ENCODE results near the gene GAPDHS. TPM values are rescaled to one million over a fixed set of nuclear protein-coding genes. Genes with fewer than 3 reads are reported as not detected.

The GAPDHS gene
- total RNA-seq, 2 donors from 2014 or later: not detected

GRCh38 chr19:35546532-35546931 lies 13.3 kb downstream of the GAPDHS start:
- DNase-seq (ENCODE audit: low spot score): no peak
- TF ChIP-seq, protein P1, sequence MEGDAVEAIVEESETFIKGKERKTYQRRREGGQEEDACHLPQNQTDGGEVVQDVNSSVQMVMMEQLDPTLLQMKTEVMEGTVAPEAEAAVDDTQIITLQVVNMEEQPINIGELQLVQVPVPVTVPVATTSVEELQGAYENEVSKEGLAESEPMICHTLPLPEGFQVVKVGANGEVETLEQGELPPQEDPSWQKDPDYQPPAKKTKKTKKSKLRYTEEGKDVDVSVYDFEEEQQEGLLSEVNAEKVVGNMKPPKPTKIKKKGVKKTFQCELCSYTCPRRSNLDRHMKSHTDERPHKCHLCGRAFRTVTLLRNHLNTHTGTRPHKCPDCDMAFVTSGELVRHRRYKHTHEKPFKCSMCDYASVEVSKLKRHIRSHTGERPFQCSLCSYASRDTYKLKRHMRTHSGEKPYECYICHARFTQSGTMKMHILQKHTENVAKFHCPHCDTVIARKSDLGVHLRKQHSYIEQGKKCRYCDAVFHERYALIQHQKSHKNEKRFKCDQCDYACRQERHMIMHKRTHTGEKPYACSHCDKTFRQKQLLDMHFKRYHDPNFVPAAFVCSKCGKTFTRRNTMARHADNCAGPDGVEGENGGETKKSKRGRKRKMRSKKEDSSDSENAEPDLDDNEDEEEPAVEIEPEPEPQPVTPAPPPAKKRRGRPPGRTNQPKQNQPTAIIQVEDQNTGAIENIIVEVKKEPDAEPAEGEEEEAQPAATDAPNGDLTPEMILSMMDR (IDR thresholded peaks at IDR 0.05): no peak
- Histone ChIP-seq H3K36me3 (no peaks in the 10 kb centered on the region), H3K4me1 (peaks cover 0 to 22% of the 10 kb centered on the region in 2 donors), H3K9me3 (no peaks in the 10 kb centered on the region), H3K4me3 (peak overlapping the region in 1 of 2 donors; percentile 88), H3K27ac (no peak overlapping the region), H3K27me3 (no peaks in the 10 kb centered on the region)

GRCh38 chr19:35549174-35549788 lies 16.0 kb downstream of the GAPDHS start:
- no peak overlapping the region for H3K27ac ChIP-seq
- H3K9me3 ChIP-seq: no peaks in the 10 kb centered on the region
- H3K4me1 ChIP-seq: peaks cover 0 to 21% of the 10 kb centered on the region in 2 donors
- H3K27me3 ChIP-seq: no peaks in the 10 kb centered on the region
- no peak for DNase-seq (ENCODE audit: low spot score)
- no peaks in the 10 kb centered on the region for H3K36me3 ChIP-seq
- TF ChIP-seq, protein P1 (IDR thresholded peaks at IDR 0.05): peak; percentile 63 to 86
- no peak overlapping the region for H3K4me3 ChIP-seq

DNA sequence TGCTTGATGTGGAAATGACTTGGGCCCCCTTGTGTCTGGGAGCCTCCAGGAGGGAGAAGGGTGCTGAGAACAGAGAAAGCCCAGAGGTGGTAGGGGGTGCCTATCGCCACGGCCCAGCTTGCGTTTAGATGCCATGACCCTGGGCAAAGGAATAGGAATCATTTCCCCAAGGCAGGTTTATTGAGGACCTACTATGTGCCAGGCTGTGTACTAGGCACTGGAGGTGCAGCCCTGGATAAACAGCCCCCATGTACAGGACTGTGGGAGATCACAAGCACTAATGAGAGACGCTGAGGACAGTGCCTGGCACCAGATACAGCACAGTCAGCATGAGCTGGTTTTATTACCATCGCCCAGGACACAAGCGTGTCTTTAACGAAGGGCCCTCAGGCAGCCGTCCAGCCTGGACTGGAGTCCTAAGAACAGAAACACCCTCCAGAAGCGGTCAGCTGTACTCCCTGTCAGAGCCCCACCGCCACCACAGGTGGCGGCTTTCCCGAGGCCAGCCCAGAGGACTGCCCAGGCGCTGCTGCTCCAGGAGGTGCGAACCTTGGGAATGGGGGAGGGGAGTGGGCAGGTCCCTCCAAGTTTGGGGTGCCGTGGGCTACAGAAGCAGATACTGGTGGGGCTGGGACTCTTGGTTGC lies 16.7 kb downstream of the GAPDHS start:
- DNase-seq (ENCODE audit: low spot score): no peak
- H3K4me1 ChIP-seq: peaks cover 0 to 14% of the 10 kb centered on the region in 2 donors
- no peaks in the 10 kb centered on the region for H3K27me3 ChIP-seq
- no peak overlapping the region for H3K27ac ChIP-seq
- no peaks in the 10 kb centered on the region for H3K36me3 ChIP-seq
- no peaks in the 10 kb centered on the region for H3K9me3 ChIP-seq
- TF ChIP-seq, protein P1 (IDR thresholded peaks at IDR 0.05): no peak
- no peak overlapping the region for H3K4me3 ChIP-seq

DNA sequence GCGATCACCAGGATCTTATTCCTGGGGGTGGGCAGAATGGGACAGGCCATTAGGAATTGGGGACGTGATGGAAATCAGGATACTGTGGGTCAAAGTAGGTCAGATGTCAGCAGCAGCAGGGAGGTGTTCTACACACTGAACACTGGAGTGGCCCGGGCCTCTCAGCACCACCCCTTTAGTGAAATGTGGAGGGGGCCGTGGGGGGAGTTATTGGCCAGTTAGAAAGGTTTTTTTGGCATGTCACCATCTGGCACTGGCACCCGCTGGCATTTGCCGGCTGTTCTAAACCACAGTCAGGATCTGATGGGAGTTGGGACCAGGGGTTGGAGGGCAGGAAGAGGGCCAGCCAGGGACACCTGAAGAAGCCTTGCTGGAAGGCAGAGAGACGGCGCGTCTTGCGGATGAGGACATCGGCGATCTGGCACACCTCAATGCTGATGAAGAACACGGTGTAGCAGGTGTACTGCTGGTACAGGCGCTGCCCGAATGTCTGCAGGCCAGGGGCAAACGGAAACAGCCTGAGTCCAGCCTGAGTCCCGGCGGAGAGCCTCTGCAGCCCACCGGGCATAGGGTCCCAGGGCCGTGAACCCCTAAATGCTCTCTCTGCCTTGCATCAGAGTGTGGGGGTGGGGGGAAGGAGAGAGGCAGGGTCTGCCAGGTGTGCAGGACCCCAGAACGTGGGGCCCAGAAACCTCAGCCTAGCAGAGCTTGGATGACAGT lies 18.0 kb downstream of the GAPDHS start:
- peaks cover 0 to 8% of the 10 kb centered on the region in 2 donors for H3K4me1 ChIP-seq
- no peaks in the 10 kb centered on the region for H3K27me3 ChIP-seq
- no peaks in the 10 kb centered on the region for H3K36me3 ChIP-seq
- TF ChIP-seq, protein P1 (IDR thresholded peaks at IDR 0.05): no peak
- H3K4me3 ChIP-seq: no peak overlapping the region
- DNase-seq (ENCODE audit: low spot score): no peak
- H3K27ac ChIP-seq: no peak overlapping the region
- no peaks in the 10 kb centered on the region for H3K9me3 ChIP-seq

- Histone ChIP-seq H3K36me3 (no peaks in the 10 kb centered on the region), H3K4me3 (no peak overlapping the region), H3K27ac (no peak overlapping the region), H3K4me1 (peaks cover 0 to 5% of the 10 kb centered on the region in 2 donors), H3K9me3 (no peaks in the 10 kb centered on the region), H3K27me3 (no peaks in the 10 kb centered on the region)
- TF ChIP-seq, protein P1 (IDR thresholded peaks at IDR 0.05): no peak
- DNase-seq (ENCODE audit: low spot score): no peak
Observed at GRCh38 chr19:35552534-35553384, 19.5 kb downstream of the GAPDHS start.
